SH-SY5Y (cell line): ENCODE measurements around the gene DCAF15.

Experiments used
- GATA2 ChIP-seq: IDR thresholded peaks from 2 replicates; pipeline ENCODE4 v1.6.1; 2011; ENCODE audit warnings: mild to moderate bottlenecking, low read depth, low read length
- GATA3 ChIP-seq: IDR thresholded peaks from 2 replicates; pipeline ENCODE4 v1.6.1; 2011; ENCODE audit warnings: low read depth, mild to moderate bottlenecking, low read length, moderate library complexity

DCAF15 gene

GRCh38 chr19:13920940-13921747 is 31.2 kb upstream of the DCAF15 start:
- no peak for TF ChIP-seq GATA2
- TF ChIP-seq GATA3 = no peak

GRCh38 chr19:13923194-13923987 is 28.9 kb upstream of the DCAF15 start:
- no peak for TF ChIP-seq GATA2
- no peak for TF ChIP-seq GATA3

- TF ChIP-seq GATA2 (no peak), GATA3 (no peak)
These were observed 26.3 kb upstream of the DCAF15 start for GRCh38 chr19:13926010-13926409.

- TF ChIP-seq GATA3 (no peak), GATA2 (no peak)
These were observed 25.6 kb upstream of the DCAF15 start for GRCh38 chr19:13926715-13927114.

- TF ChIP-seq GATA3 = no peak
- no peak for TF ChIP-seq GATA2
These were observed 23.0 kb upstream of the DCAF15 start for GRCh38 chr19:13929340-13929739.

- TF ChIP-seq GATA2 = no peak
- TF ChIP-seq GATA3 = no peak
These were observed 22.4 kb upstream of the DCAF15 start for GRCh38 chr19:13929956-13930355.

GRCh38 chr19:13930402-13930801 is 21.9 kb upstream of the DCAF15 start:
- TF ChIP-seq GATA3 = no peak
- TF ChIP-seq GATA2 = no peak

GRCh38 chr19:13931391-13932148 is 20.7 kb upstream of the DCAF15 start:
- TF ChIP-seq GATA3 (no peak), GATA2 (no peak)

- TF ChIP-seq GATA2 (no peak), GATA3 (no peak)
These were observed 20.1 kb upstream of the DCAF15 start for GRCh38 chr19:13932149-13932637.

GRCh38 chr19:13932911-13933393 is 19.4 kb upstream of the DCAF15 start:
- no peak for TF ChIP-seq GATA2
- no peak for TF ChIP-seq GATA3

GRCh38 chr19:13934785-13935109 is 17.6 kb upstream of the DCAF15 start:
- TF ChIP-seq GATA3 (no peak), GATA2 (no peak)

GRCh38 chr19:13935765-13936510 is 16.4 kb upstream of the DCAF15 start:
- TF ChIP-seq GATA2 (no peak), GATA3 (no peak)
